SK-N-DZ (cell line): ENCODE results near the gene SLC23A2.
"Not testable (repeated sequence)": the region's sequence is repeated elsewhere in the genome, so short reads cannot be mapped to it uniquely, and the experiment has no call there.

Source experiments
- DNase-seq: peaks from one replicate; pipeline ENCODE4 v3.0.0-alpha.2; 2015; ENCODE audit warnings: low spot score

The SLC23A2 gene

GRCh38 chr20:4902788-4903187 is 98.5 kb downstream of the SLC23A2 start:
- DNase-seq, result no peak

- DNase-seq, result no peak
These were observed 100.1 kb downstream of the SLC23A2 start for GRCh38 chr20:4901031-4901818.

- no peak for DNase-seq
These were observed 102.7 kb downstream of the SLC23A2 start for GRCh38 chr20:4898282-4899244.

- no peak for DNase-seq
These were observed 103.7 kb downstream of the SLC23A2 start for GRCh38 chr20:4897600-4897999.

- DNase-seq, result no peak
These were observed 104.3 kb downstream of the SLC23A2 start for GRCh38 chr20:4896971-4897497.

GRCh38 chr20:4896119-4896702 is 105.1 kb downstream of the SLC23A2 start:
- DNase-seq, result no peak

- DNase-seq, result no peak
These were observed 106.3 kb downstream of the SLC23A2 start for GRCh38 chr20:4894981-4895381.

GRCh38 chr20:4894409-4894808 is 106.9 kb downstream of the SLC23A2 start:
- DNase-seq, result no peak

- DNase-seq, result no peak
These were observed 107.6 kb downstream of the SLC23A2 start for GRCh38 chr20:4893709-4894108.

- DNase-seq, result no peak
These were observed 109.3 kb downstream of the SLC23A2 start for GRCh38 chr20:4891997-4892396.

- DNase-seq, result no peak
These were observed 110.0 kb downstream of the SLC23A2 start for GRCh38 chr20:4891190-4891763.

GRCh38 chr20:4889446-4889845 is 111.9 kb downstream of the SLC23A2 start:
- no peak for DNase-seq

- DNase-seq, result no peak
These were observed 113.7 kb downstream of the SLC23A2 start for GRCh38 chr20:4887586-4887985.

GRCh38 chr20:4886771-4887527 is 114.4 kb downstream of the SLC23A2 start:
- DNase-seq, result no peak

- DNase-seq, result no peak
These were observed 115.4 kb downstream of the SLC23A2 start for GRCh38 chr20:4885877-4886276.

- no peak for DNase-seq
These were observed 117.8 kb downstream of the SLC23A2 start for GRCh38 chr20:4883546-4883945.

GRCh38 chr20:4883051-4883450 is 118.3 kb downstream of the SLC23A2 start:
- no peak for DNase-seq

GRCh38 chr20:4881006-4881730 is 120.1 kb downstream of the SLC23A2 start:
- no peak for DNase-seq

GRCh38 chr20:4880051-4880450 is 121.3 kb downstream of the SLC23A2 start:
- DNase-seq, result no peak

- DNase-seq, result not testable (repeated sequence)
These were observed 123.2 kb downstream of the SLC23A2 start for GRCh38 chr20:4878099-4878498.
